Dedifferentiated amniotic fluid mesenchymal stem cell (primary cell): Measurements from ENCODE around the gene EFHD2.
"Not testable (repeated sequence)": the region's sequence is repeated elsewhere in the genome, so short reads cannot be mapped to it uniquely, and the experiment has no call there.

Experiments
- DNase-seq: peaks from one replicate; pipeline ENCODE4 v3.0.0-alpha.2; 2016; ENCODE audit errors: extremely low spot score

The EFHD2 gene, protein sequence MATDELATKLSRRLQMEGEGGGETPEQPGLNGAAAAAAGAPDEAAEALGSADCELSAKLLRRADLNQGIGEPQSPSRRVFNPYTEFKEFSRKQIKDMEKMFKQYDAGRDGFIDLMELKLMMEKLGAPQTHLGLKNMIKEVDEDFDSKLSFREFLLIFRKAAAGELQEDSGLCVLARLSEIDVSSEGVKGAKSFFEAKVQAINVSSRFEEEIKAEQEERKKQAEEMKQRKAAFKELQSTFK

DNA sequence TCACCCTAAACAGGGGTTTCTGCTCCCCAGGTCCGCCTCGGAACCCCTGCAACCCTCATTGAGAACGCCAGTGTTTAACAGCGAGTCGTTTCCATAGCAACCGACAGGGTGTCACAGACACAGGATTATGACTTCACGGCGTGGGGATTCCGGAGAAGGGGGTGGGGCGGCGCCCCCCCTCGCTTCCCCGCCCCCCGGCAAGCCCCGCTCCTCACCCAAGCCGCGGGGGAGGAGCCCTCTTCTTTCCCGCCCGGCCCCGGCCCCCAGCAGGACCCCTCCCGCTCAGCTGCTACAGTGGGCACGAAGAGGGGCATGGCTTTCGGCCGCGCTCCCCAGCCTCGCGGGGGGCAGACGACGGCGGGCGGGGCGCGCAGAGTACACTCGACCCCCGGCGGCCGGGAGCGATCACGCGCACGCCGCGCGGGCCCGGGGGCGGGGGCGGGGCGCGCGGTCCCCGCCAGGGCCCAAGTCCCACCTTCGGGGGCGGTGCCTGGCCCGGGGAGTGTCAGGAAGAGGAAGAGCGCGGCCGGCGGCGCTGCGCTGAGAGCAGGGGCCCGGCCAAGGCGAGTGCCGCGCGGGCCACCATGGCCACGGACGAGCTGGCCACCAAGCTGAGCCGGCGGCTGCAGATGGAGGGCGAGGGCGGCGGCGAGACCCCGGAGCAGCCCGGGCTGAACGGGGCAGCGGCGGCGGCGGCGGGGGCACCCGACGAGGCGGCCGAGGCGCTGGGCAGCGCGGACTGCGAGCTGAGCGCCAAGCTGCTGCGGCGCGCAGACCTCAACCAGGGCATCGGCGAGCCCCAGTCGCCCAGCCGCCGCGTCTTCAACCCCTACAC lies at the start of gene EFHD2:
Gene EFHD2 (plus strand): TSS at position 501 of the 835 bp plus-strand sequence. CDS start 84 bp downstream, at position 585.
- DNase-seq, result peak; percentile 43

DNA sequence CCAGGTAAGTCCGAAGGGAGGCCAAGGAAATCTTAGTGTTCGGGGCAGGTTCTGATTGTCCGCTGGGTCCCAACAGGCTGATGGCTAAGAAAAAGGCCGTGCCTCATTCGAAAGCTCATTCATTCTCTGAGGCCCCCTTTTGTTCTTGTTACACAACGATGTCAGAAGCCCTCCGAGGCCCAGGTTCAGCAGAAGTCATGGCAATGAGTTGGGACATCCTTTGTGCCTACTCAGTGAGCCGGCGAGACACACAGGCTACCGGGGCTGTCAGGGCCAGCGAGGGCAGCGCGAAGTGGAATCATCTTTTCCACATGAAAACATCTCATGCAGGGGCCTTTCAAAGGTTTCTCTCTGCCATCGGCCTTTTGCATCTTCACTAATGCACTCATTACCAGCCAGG lies 49.0 kb upstream of the EFHD2 start:
- DNase-seq, result no peak

GRCh38 chr1:15362096-15362736 lies 47.5 kb upstream of the EFHD2 start:
- no peak for DNase-seq

GRCh38 chr1:15362737-15363128 lies 47.0 kb upstream of the EFHD2 start:
- DNase-seq, result no peak

- DNase-seq, result no peak
These were observed 44.9 kb upstream of the EFHD2 start for GRCh38 chr1:15364740-15365139.

DNA sequence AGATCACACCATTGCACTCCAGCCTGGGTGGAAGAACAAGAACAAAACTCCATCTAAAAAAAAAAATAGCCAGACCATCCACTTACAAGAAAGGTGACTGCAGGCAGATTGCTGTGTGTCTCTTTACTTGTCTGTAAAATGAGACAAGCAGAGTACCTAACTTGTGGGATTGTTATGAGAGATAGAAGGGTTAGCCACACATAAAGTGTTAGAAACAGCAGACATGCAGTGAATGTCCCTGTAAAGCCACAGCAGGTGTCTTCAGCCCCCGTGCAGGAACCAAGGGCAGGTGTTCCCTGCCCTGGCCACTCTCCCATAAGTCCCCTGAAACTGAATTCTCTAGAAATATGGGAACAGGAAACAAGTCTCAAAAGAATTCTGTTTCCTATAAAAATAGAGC lies 40.8 kb upstream of the EFHD2 start:
- DNase-seq, result no peak

DNA sequence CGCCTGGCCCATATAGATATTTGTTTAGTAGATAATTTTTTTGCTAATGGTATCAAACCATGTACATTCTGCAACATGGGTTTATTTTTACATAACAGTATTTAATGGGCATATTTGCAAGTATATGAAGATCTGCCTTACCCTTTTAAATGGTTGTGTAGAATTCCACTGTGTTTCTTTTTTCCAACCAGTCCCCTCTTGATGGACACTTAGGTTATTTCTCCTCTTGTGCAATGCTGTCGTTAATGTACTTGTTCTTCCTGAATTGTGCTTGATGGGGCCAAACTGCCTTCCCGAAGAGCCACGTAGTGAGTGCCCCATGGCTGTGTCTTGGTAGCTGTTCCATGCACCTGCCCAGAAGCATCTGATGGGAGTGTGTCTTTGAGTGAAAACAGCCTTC lies 39.4 kb upstream of the EFHD2 start:
- DNase-seq, result no peak

DNA sequence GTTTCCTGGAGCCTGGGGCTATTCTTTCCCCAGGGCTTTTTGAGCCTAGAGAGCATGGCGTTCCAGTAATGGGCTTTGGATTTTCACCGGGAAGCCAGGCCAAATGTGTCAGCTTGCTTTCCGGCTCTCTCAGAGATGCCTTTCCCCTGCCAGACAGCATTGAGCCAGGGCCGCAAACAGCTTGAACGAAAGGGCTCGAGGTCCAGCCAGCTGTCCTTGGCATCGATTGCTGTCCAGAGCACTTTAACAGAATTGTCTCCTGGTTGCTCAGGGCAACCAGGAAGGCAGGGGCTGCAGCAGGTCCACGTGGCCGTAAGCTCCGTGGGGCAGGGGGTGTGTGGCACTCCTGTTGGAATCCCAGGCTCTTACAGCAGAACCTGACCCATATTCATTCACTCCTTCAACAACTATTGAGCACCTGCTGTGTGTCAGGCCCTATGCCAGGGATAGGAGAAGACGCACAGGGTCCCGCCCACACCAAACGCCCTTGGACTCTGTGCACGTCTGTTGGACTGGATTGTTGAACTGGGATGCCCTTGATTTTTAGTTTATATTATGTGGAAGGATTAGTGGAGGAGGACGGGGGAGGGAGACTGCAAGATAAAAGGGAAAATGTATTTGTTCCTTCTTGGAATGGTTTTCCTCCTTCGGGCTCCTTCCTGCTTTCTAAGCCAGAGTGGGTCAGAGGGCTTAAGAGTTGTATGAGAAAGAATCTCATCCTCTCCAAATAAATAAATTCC lies 38.7 kb upstream of the EFHD2 start:
- DNase-seq, result no peak

GRCh38 chr1:15371610-15372545 lies 37.8 kb upstream of the EFHD2 start:
- no peak for DNase-seq

DNA sequence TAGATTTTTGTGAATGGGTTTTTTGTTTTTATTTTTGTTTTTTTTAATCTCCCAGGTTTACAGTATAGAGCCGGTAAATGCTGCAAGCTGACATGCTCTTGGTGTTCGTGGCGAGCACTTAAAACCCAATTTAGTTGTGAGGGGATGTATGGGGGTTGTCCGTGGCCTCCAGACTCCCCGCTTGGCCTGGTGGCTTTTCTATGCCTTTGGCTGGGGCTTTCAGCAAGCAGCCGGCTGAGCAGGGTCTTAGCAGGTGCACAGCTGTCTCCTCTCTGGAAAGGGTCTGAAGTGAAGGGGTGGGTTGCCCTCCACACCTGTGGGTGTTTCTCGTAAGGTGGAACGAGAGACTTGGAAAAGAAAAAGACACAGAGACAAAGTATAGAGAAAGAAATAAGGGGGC lies 31.0 kb upstream of the EFHD2 start:
- DNase-seq, result no peak

DNA sequence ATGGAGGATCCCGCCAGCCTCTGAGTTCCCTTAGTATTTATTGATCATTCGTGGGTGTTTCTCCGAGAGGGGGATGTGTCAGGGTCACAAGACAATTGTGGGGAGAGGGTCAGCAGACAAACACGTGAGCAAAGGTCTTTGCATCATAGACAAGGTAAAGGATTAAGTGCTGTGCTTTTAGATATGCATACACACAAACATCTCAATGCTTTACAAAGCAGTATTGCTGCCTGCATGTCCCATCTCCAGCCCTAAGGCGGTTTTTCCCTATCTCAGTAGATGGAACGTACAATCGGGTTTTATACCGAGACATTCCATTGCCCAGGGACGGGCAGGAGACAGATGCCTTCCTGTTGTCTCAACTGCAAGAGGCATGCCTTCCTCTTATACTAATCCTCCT lies 30.5 kb upstream of the EFHD2 start:
- DNase-seq, result not testable (repeated sequence)

- DNase-seq, result no peak
These were observed 28.8 kb upstream of the EFHD2 start for GRCh38 chr1:15380601-15381508.

DNA sequence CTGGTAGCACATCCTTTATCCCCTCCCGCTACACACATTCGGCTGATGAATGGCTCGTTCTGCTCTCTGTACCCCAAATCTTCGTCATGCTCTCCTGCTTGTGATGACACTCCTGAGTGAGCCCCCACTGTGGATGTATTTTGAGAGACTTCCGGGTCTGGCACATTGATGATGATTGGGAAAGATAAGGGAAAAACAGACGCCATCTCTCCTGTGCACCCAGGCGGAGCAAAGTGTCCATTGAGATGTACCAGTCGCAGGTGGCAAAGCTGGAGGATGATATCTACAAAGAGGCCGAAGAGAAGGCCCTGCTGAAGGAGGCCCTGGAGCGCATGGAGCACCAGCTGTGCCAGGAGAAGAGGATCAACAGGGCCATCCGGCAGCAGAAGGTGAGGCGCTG lies 27.9 kb upstream of the EFHD2 start:
- no peak for DNase-seq

DNA sequence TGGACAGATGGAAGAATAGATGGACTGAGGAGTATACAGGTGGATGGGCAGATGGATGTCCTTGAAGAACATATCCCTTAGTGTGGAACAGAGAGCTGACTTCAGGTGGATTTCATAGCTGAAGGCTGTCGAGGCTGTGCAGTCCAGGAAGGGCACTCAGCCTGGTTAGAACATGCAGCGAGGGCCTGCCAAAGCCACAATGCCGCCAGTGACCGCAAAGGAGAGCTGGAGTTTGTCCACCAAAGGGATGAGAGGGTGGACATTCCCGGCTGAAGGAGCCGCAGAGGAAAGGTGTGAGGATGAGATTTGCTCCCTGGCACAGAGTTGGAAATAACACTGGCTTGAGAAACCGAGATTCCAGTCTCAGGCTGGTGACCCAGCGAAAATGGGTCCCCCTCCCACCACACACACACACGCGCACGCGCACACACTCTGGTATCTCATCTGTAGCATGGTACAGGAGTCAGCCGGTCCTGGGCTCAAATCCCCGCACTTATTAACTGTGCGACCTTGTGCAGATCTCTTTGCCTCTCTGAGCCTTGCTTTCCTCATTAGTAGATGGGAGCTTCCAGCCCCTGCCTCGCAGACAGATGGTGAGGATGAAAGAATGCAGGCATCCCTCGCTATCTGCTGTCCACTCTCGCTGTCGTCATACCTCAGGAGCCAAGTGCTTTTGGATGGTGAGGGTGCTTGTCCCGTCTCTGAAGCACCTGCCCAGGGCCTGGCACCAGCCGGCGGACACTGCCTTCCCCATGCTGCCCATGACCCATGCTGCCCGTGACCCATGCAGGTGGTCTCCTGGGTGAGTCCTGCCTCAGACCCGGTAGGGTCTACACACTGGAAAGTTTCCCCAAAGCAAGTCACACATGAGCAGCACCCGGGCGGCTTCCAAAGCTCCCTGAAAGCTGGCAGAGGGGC lies 26.8 kb upstream of the EFHD2 start:
- no peak for DNase-seq

DNA sequence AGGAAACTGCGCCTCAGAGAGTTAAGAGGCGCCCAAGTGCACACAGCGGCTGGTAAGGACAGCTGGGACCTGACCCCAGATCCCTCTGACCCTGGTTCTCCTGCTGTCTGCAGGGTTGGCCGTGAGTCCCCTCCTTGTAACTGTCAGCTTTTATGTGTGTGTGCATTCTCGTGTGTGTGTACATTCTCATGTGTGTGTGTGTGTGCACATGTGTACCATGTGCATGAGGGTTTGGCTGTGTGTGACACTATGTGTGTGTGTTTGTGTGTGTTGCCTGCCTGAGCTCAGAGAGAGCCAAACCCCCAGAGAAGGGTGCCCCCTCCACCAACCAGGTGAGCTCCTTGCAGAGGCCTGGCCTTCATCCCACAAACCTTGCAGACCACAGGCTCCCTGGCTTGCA lies 25.9 kb upstream of the EFHD2 start:
- no peak for DNase-seq

GRCh38 chr1:15384301-15384901 lies 25.3 kb upstream of the EFHD2 start:
- DNase-seq, result no peak

GRCh38 chr1:15385420-15385819 lies 24.3 kb upstream of the EFHD2 start:
- DNase-seq, result no peak

DNA sequence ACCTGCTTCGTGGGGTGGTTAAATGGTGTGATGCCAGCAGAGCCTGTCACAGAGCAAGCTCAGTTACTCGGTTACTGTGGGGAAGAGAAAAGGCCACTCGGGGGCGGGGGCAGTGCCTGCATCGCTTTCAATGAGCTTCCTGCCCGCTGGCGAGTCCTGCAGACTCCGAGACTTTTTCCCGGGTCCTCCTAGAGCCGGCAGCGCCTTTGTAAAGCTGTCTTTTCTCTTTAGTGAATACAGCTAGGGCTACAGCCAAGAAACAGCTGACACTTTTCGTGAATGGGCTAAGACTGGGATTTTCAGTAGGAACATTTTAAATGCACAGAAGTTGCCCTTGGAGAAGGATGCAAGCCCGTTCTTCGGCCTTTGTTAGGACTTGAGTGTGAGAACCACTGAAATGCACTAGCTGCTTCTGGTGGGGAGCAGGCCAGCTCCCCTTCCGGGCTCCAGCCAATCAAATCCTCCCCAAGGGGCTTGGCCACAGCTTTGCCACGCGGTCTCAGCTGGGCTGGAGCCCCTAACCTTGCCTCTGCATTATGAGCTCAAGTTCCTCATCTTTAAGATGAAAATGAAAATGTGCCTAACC lies 23.4 kb upstream of the EFHD2 start:
- no peak for DNase-seq
